HG02763 (cell line): ENCODE results near the gene HP1BP3.
"Not testable (repeated sequence)": the region's sequence is repeated elsewhere in the genome, so short reads cannot be mapped to it uniquely, and the experiment has no call there.

Experiments used
- ATAC-seq: cut with Tn5 transposase; IDR thresholded peaks from one replicate; pipeline ENCODE4 v1.9.1; 2021; ENCODE audit warnings: mild to moderate bottlenecking, moderate library complexity; ENCODE audit not compliant: unreplicated experiment

Gene HP1BP3, protein sequence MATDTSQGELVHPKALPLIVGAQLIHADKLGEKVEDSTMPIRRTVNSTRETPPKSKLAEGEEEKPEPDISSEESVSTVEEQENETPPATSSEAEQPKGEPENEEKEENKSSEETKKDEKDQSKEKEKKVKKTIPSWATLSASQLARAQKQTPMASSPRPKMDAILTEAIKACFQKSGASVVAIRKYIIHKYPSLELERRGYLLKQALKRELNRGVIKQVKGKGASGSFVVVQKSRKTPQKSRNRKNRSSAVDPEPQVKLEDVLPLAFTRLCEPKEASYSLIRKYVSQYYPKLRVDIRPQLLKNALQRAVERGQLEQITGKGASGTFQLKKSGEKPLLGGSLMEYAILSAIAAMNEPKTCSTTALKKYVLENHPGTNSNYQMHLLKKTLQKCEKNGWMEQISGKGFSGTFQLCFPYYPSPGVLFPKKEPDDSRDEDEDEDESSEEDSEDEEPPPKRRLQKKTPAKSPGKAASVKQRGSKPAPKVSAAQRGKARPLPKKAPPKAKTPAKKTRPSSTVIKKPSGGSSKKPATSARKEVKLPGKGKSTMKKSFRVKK

DNA sequence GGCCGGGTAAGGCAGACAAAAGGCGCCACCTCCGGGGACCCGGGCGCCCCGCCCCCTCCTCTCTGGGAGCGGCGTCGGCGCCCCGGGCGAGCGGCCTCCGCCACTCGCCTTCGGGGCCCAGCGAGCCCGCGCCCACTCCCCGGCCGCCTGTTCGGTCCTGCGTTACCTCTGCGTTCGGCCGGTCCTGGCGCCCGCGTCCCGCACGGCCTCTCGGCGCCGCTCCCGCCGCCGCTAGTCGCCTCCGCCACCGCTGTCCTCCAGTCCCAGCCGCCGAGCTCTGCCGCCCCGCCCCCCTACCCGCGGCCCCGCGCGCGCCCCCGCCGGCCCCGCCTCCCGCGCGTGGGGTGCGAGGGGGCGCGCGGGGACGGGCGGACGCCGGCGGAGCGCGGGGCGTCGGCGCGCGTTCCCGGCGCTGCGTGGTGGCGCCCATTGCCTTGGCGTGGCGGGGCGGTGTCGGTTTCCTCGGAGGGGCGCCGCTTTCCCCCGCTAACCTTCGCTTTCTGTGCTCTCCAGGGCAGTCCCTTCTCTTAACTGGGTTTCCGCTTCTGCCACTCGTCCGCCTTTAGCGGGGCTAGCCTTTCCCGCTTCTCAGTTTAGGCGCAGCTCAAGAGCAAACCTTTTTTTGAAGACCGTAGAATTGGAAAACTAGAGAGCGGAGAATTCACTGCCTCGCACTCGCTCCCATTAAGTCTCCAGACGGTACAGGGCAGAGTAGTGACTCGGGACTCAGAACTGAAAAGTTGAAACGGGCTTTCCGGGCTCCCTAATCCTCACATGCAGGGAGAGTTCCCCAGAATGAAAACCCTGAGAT, at the start of gene HP1BP3:
Gene HP1BP3 (minus strand): TSS at position 279 of the 811 bp plus-strand sequence. CDS start 6,867 bp downstream, outside the sequence.
- ATAC-seq, result peak; percentile 45

GRCh38 chr1:20836230-20836629, 49.1 kb upstream of the HP1BP3 start:
- ATAC-seq, result no peak

DNA sequence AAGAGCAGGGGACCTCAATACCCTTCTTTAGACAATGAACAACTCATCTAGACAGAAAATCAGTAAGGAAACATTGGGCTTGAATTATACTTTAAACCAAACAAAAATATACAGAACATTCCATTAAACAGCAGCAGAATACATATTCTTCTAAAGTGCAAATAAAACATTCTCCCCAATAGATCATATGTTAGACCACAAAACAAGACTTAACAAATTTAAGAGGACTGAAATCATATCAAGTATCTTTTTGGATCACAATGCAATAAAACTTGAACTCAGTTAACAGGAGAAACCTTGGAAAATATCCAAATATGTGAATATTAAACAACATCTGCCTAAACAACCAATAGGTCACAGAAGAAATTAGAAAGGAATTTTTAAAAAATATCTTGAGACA, 47.7 kb upstream of the HP1BP3 start:
- no peak for ATAC-seq

DNA sequence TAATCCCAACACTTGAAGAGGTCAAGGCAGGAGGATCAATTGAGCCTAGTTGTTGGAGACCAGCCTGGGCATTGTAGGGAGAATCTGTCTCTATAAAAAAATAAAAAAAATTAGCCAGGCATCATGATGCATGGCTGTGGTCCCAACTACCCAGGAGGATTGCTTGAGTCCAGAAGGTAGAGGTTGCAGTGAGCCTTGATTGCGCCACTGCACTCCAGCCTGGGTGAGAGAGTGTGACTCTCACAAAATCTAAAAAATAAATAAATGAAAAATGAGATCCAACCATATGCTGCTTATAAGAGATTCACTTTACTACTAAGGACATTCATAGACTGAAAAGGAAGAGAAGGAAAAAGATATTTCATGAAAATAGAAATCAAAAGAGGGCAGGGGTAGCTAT, 47.1 kb upstream of the HP1BP3 start:
- ATAC-seq, result no peak

DNA sequence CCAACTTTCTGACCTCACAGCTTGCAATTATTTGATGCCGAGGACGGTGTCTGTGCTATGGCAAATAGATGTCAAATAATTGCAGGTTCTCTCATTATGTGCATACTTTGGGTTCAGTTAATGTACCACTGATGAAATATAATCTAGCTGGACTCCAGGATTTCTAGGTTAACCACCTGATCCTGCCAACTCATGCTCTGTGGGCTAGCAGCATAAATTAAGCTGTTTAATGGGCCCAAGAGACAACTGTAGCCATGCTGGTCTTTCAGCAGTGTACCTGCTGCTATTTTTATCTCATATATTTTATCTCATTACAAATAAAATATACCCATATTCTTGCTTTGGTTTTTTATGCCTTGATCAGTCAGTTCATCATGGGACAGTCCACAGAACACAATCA, 43.3 kb upstream of the HP1BP3 start:
- no peak for ATAC-seq

- ATAC-seq, result no peak
Measured at GRCh38 chr1:20829946-20830345, 42.8 kb upstream of the HP1BP3 start.

DNA sequence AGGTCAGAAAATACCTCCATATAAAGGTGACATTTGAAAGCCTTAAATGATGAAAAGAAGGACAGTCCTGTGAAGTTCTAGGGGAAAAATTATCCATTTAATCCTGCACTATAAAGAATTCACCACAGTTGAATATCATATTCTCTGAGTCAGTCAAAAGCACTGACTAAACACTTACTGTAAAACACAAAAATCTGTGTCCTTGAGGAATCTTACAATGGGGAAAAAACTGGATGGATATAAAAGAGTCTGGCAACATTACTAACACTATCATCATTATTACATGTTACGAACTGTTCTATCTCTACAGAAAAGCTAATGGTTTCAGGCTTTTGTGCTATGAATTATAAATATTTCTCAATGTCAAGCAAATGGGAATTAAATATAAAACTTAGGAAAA, 42.4 kb upstream of the HP1BP3 start:
- no peak for ATAC-seq

- no peak for ATAC-seq
Measured at GRCh38 chr1:20823845-20824244, 36.7 kb upstream of the HP1BP3 start.

DNA sequence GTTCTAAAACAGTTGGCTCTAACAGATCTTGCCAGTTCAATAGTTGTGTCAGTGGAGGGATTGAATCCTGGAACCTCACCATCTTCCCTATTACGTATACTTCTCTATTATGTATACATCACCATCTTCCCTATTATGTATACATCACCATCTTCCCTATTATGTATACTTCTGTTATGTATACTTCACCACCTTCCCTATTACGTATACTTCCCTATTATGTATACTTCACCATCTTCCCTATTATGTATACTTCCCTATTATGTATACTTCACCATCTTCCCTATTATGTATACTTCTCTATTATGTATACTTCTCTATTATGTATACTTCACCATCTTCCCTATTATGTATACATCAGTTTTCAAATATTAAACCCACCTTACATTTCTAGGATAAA, 34.4 kb upstream of the HP1BP3 start:
- ATAC-seq, result no peak

- no peak for ATAC-seq
Measured at GRCh38 chr1:20819818-20820217, 32.7 kb upstream of the HP1BP3 start.

- no peak for ATAC-seq
Measured at GRCh38 chr1:20814534-20814871, 27.4 kb upstream of the HP1BP3 start.

GRCh38 chr1:20811916-20812315, 24.8 kb upstream of the HP1BP3 start:
- no peak for ATAC-seq

DNA sequence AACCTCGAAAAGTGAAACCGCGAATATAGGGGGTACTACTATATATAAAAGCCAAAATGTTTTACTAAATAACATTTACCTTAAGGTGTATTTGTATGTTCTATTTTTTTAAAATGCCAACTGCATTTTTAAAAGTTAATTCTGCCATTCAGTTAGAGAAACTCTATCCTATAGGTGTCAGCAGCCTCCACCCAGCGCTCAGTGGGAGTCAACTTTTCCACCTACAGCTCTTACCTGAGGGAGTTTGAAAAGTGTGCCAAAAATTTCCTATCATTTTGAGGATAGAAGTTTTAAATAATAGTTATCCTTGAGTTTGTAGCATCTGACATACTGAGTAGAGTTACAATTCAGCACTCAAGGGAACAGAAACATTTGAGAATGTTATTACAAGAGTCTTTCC, 6.1 kb upstream of the HP1BP3 start:
- no peak for ATAC-seq

GRCh38 chr1:20792196-20792595, 5.1 kb upstream of the HP1BP3 start:
- no peak for ATAC-seq

DNA sequence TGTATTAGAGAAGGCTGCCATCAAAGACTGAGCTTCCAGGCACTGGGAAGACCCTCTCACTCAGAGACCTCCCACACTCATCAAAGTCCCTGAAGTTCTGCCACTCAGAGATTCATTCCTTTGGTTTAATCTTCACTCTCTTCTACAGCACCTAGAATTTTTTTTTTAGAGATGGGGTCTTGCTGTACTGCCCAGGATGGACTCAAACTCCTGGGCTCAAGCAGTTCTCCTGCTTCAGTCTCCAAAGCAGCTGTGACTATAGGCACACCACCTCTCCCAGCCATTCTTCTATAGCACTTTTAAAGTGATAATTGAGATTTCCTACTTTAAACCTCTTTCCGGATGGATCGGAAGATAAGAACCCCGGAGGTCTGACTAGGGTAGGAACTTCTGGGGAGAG, 3.7 kb upstream of the HP1BP3 start:
- no peak for ATAC-seq

- ATAC-seq, result not testable (repeated sequence)
Measured at GRCh38 chr1:20789598-20789997, 2.5 kb upstream of the HP1BP3 start.

DNA sequence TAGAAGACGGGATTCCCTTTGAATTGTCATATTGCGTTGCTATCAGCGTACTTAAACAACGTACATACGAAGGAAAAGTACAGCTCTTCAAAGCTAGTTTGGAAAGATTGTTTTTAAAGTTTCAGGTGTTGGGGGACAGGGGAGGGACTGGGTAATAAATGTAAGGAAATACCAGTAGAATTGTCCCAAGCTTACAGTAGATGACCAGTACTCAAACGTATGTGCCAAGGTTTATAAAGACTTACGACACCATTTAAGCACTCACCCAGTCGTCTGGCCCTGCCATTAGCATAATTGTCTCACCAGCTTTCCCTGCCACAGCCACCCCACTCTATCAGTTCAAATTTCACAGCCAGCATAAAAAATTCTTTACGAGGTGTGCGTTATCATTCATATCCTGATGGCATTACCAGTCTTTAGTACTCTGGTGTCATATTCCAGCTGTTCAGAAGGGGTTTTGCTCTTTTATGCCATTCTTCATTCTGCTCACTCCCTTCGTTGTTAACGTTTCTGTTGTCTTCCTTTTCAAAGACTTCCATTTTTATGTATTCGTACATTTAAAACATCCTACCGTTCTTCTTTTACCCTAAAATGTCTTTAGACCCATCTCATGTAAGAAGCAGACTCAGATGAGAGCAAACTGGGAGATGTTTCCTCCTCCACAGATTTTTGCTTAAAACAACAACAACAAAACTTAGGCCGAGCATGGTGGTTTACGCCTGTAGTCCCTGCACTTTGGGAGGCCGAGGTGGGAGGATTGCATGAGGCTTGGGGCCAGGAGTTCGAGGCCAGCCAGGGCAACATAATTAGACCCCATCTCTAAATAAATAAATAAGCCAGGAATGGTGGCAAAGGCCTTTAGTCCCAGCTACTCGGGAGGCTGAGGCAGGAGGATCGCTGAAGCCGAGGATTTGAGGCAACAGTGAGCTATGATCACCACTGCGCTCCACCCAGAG, 1.0 kb upstream of the HP1BP3 start:
- ATAC-seq, result no peak

DNA sequence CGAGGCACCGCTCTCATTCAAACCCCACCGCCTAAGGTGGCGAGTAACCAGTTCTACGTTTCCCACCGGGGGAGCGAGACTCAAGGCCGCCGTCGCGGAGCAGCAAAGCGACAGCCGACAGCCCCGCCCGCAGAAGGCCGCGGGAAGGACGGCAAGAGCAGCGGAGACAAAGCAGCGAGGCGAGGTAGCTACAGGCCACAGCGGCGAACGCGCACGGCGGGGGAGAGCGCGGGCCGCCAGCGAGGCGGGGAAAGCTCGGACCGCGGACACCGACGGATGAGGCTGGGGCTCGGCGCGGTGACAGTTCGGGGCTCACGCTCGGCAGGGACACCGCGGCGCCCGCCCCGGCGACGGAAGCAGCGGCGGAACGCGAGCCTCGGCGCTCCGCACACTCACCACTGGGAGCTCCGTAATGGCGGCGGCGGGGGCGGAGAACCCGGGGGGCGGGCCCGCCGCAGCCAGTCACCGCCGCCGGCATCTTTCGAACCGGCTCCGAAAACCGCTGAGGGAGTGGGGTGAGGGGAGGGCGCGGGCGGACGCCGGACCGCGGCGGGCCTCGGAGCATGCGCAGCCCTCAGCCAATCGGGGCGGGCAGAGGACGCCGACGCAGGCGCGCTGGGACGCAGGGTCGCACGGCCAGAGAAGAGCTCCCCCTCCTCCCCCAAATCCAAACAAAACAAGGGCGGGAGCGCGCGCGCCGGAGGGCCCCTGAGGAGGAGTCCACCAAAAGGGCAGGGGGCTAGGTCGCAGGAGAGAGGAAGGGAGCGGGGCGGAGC, 666 bp downstream of the HP1BP3 start:
- peak; percentile 80 for ATAC-seq

- ATAC-seq, result no peak
Measured at GRCh38 chr1:20785907-20786252, 1.2 kb downstream of the HP1BP3 start.

- ATAC-seq, result no peak
Measured at GRCh38 chr1:20775700-20776099, 11.4 kb downstream of the HP1BP3 start.
